GM18526 (cell line): ENCODE measurements around the gene ABLIM2.

Experiments
- POLR2A ChIP-seq: IDR thresholded peaks from 3 replicates; pipeline ENCODE4 v1.6.1; 2011; ENCODE audit not compliant: insufficient read length; ENCODE audit errors: extremely low read depth

ABLIM2 gene

GRCh38 chr4:8089862-8090261 is 68.8 kb downstream of the ABLIM2 start:
- TF ChIP-seq POLR2A: no peak

GRCh38 chr4:8088966-8089491 is 69.6 kb downstream of the ABLIM2 start:
- no peak for TF ChIP-seq POLR2A

GRCh38 chr4:8087921-8088495 is 70.6 kb downstream of the ABLIM2 start:
- TF ChIP-seq POLR2A: no peak

- no peak for TF ChIP-seq POLR2A
These were observed 71.7 kb downstream of the ABLIM2 start for GRCh38 chr4:8086783-8087445.

- no peak for TF ChIP-seq POLR2A
These were observed 73.0 kb downstream of the ABLIM2 start for GRCh38 chr4:8085491-8086117.

- no peak for TF ChIP-seq POLR2A
These were observed 73.7 kb downstream of the ABLIM2 start for GRCh38 chr4:8084712-8085490.

GRCh38 chr4:8084031-8084660 is 74.5 kb downstream of the ABLIM2 start:
- no peak for TF ChIP-seq POLR2A

- no peak for TF ChIP-seq POLR2A
These were observed 75.4 kb downstream of the ABLIM2 start for GRCh38 chr4:8083086-8083825.

GRCh38 chr4:8082517-8083055 is 76.0 kb downstream of the ABLIM2 start:
- no peak for TF ChIP-seq POLR2A

- TF ChIP-seq POLR2A: no peak
These were observed 76.7 kb downstream of the ABLIM2 start for GRCh38 chr4:8081621-8082516.

GRCh38 chr4:8081171-8081570 is 77.4 kb downstream of the ABLIM2 start:
- TF ChIP-seq POLR2A: no peak

GRCh38 chr4:8080754-8081065 is 77.9 kb downstream of the ABLIM2 start:
- TF ChIP-seq POLR2A: no peak

- TF ChIP-seq POLR2A: no peak
These were observed 78.5 kb downstream of the ABLIM2 start for GRCh38 chr4:8079916-8080753.
